Measurements from ENCODE around the gene LYVE1.
A peak's percentile ranks its signal among the peaks of the same experiment; 100 is the strongest.

The LYVE1 gene

GRCh38 chr11:10558288-10558687, 10.2 kb downstream of the LYVE1 start:
- DNase-seq (ENCODE audit: low read depth): no peak

DNA sequence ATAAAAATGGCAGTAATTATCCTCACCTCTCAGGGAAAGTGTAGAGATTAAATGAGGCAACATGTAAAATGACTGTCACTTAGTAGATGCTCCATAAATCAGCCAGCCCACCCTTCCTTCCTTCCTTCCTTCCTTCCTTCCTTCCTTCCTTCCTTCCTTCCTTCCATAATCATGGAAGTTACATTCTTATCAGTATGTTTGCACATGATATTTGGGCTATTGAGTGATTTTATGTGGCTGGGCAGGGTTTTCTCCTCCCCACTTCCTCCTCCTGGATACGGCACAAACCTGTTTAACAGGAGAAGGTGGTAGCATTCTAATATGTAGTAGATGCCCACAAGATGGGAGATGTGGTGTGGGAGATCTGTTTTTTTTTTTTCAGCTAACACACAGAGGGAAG, 11.9 kb downstream of the LYVE1 start:
- DNase-seq (ENCODE audit: low read depth): no peak

DNA sequence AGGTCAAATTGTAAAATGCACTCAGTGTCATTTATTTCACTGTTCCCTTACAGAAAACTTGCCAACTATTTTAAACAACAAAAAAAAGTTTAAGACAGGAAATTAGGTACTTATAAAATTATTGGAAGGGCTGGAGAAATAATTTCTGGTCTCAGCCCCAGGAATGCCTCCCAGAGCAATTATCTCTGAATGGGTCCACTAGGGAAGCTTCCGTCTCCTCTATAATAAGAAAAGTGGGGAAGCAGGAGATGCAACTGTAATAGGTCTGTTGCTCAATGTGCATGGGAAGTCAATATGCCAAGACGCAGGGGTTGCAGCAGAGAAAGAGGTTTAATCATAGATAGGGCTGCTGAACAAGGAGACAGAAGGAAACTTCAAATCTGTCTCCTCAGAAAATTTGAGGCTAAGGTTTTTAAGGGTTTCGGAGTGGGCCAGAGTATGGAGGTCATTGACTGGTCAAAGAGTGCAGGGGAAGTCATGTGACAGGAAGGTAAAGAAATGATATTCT, 16.6 kb downstream of the LYVE1 start:
- DNase-seq (ENCODE audit: low read depth): no peak

DNA sequence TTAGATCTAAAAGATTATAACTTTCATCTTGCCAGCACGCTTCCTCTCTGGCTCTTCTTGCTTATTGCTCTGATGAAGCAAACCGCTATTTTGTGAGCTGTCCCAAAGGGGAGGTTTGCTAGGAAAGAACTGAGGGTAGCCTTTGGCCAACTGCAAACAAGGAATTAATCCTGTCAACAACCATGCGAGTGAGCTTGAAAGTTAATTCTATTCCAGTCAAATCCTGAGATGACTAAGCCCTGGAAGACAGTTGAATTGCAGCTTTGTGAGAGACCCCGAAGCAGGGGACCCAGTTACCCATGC, 17.2 kb downstream of the LYVE1 start:
- DNase-seq (ENCODE audit: low read depth): no peak

GRCh38 chr11:10550503-10551289, 17.8 kb downstream of the LYVE1 start:
- no peak for DNase-seq (ENCODE audit: low read depth)

DNA sequence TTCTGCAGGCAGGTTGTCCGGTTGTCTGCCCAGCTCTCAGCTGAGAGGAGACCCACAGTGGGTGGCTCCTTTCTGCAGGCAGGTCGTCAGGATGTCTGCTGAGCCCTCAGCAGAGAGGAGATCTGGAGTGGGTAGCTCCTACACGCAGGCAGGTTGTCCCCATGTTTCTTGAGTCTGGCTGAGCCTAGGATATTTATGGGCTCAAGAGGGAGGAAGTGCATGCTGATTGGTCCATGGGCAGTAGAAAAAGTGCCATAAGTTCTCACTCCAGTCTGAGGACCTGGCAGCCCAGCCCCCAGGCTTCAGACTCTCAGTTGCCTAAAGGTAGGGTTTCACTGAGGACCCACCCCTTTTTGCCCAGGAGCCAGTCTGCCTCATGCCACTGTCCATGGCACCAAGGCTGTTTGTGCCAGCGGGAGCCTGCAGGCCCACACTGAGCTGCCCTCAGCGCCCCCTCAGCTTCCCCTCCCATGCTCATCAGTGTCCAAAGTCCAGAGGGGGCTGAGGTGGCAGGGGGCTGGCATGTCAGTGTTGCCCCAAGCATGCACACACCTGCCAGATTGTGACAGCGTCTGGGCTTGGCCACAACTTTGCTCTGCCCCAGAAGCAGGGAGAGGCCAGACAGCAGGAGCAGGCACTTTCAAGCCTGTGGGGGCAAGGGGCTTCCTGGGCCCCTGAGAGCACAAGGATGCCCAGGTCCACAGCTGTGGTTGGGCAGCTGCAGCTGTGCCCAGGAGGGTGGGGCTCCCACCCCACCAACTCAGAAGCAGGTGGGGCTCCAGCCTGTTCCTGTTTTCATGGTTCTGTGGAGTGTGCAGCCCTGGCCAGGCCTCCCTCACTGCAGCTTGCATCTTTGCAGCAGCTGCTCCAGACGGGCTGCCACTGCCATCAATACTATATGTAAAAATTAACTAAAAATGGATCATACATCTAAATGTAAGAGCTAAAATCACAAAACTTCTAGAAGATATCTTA, 23.7 kb downstream of the LYVE1 start:
- DNase-seq (ENCODE audit: low read depth): no peak

- no peak for DNase-seq (ENCODE audit: low read depth)
Observed at GRCh38 chr11:10543782-10544181, 24.7 kb downstream of the LYVE1 start.

DNA sequence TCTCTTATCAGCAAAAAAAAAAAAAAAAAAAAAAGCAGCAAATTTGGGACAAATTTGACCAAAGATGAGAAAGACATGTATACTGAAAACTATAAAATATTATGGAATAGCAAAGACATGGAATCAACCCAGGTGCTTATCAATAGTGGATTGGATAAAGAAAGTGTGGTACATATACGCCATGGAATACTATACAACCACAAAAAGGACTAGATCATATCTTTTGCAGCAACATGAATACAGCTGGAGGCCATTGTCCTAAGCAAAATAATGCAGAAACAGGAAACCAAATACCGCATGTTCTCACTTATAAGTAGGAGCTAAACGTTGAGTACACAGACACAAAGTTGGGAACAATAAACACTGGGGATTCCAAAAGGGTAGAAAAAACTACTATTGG, 25.7 kb downstream of the LYVE1 start:
- no peak for DNase-seq (ENCODE audit: low read depth)

GRCh38 chr11:10541561-10541930, 26.9 kb downstream of the LYVE1 start:
- no peak for DNase-seq (ENCODE audit: low read depth)

DNA sequence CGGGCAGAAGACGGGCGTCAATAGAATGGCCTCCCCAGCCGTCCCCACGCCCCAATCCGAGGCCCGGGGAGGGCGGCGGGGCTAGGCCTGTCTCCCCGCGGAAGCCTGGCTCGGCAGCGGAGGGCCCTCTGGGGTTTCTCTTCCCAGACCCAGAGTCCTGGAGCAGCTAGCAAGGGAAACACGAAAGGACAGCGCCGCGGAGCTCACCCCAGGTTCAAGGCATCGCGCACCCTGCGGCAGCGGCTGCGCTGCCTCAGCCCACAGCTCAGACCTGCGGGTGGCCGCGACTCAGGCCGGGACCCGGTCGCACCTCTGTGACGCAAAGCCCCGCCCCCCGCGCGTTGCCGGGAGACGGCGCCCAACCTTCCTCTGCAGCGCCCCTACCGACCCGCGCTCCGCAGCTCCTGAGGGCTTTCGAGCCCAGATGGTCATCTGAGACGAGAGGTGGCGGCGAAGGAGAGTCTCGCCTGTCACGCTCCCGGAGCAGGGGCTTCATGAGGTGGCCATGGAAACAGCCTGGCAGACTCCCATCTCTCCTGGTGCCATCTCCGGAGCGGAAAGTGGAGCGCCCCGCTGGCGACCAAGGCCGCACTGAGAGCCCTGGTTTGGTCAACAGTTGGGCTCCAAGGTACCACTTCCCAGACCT, 27.4 kb downstream of the LYVE1 start, which contains the start of gene RNF141:
TSS of gene RNF141 (minus strand) at position 273 of the 646 bp plus-strand sequence. CDS start 7,029 bp downstream, outside the sequence.
- peak; percentile 74 for DNase-seq (ENCODE audit: low read depth)

- no peak for DNase-seq (ENCODE audit: low read depth)
Observed at GRCh38 chr11:10540546-10540914, 27.9 kb downstream of the LYVE1 start.

GRCh38 chr11:10539339-10539738, 29.1 kb downstream of the LYVE1 start:
- no peak for DNase-seq (ENCODE audit: low read depth)

GRCh38 chr11:10538924-10539323, 29.5 kb downstream of the LYVE1 start:
- no peak for DNase-seq (ENCODE audit: low read depth)

DNA sequence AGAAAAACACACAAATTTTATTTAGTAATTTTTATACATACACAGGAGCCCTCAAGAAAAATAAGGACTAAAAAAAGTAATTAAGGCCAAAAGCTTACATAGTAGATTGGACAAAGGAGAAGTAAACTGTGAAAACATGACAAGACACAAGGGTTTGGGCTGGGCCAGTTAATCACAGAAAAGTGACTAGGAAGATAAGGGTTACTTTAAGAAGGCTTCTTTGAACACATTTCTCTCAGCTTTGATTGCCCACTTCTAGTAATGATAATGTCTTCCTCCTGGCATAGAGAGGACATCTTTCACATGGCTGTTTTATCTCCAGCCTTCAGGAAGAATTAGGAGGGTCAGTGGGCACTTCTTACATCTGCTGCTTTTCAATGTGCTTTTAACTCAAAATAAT, 30.9 kb downstream of the LYVE1 start:
- no peak for DNase-seq (ENCODE audit: low read depth)

DNA sequence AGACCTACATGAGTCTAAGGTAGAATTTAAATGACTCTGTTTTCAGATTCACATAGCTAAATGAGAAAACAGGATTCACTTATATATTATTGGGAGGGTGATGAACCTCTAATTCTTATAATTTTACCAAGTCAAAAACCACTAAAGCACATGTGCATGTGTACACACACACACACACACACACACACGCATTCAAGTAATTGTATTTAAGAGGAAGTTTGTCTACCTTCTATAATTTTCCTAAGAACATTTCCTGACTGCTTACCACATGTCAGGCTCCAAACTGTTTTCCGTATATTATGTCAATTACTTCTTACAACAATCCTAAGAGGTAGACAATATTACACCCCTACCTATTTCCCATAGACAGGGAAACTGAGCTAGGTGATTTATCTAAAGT, 34.1 kb downstream of the LYVE1 start:
- DNase-seq (ENCODE audit: low read depth): no peak

GRCh38 chr11:10533323-10533722, 35.1 kb downstream of the LYVE1 start:
- no peak for DNase-seq (ENCODE audit: low read depth)

- DNase-seq (ENCODE audit: low read depth): no peak
Observed at GRCh38 chr11:10532526-10532925, 35.9 kb downstream of the LYVE1 start.

- DNase-seq (ENCODE audit: low read depth): no peak
Observed at GRCh38 chr11:10529279-10529678, 39.2 kb downstream of the LYVE1 start.

DNA sequence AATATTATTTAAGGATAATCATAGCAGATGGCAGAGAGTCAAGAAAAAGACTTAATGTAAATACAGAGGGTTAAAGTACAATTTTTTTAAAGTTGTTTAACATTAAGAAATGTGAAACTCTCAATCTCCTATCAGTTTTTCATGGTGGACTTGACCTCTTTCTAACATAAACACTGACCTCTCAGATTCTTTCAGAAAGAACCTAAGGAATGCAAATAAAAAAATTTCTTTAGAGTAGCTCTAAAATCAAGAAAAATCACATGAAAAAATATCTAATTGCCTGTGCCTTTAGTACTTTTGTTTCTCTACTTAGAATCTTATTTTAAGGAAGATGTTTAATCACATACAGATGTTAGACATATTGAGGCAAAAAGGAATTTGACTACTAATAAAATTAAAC, 40.3 kb downstream of the LYVE1 start:
- DNase-seq (ENCODE audit: low read depth): no peak

GRCh38 chr11:10526974-10527918, 41.2 kb downstream of the LYVE1 start:
- no peak for DNase-seq (ENCODE audit: low read depth)

GRCh38 chr11:10524471-10524870, 44.0 kb downstream of the LYVE1 start:
- DNase-seq (ENCODE audit: low read depth): no peak
